Measurements from ENCODE around the gene ASTL. TPM values are rescaled to one million over a fixed set of nuclear protein-coding genes. Genes with fewer than 3 reads are reported as not detected.

ASTL gene
- total and polyA plus RNA-seq, 2 of the 13 experiments (the other 11 are each of a cell fraction or from before 2014, with no cell fraction given), result not detected

- Histone ChIP-seq H3K9me3 (ENCODE audit: low read length) (no peaks in the 10 kb centered on the region), H3K79me2 (ENCODE audit: insufficient read depth, low read length) (no peaks in the 10 kb centered on the region), H3K9ac (ENCODE audit: insufficient read depth, low read depth, low read length) (no peak overlapping the region), H3K36me3 (replicated peaks in 1 of 2; ENCODE audit: control insufficient read depth in 1 of 2, insufficient read depth in 2 of 2, low read length in 2 of 2) (no peaks in the 10 kb centered on the region), H3K4me1 (ENCODE audit: insufficient read depth, low read length) (0 out of 2 replicates have a peak, but pooled peaks cover 5% of the 10 kb centered on the region), H4K20me1 (ENCODE audit: insufficient read depth, low read length) (no peaks in the 10 kb centered on the region), H3K27me3 (ENCODE audit: control insufficient read depth in 1 of 2, insufficient read depth in 2 of 2, low read length in 2 of 2) (peaks cover 26 to 71% of the 10 kb centered on the region in 2 experiments), H3K4me2 (ENCODE audit: low read depth, low read length) (peak overlapping the region; percentile 78), H3K4me3 (replicated peaks in 1 of 3; ENCODE audit: insufficient read depth in 1 of 3, low read depth in 2 of 3, low read length in 3 of 3) (peak overlapping the region; percentile 48 to 76 (median 53); a peak in 5 of 6 replicates), H2AFZ (ENCODE audit: low read length) (no peak overlapping the region), H3K27ac (ENCODE audit: extremely low read length, insufficient read depth, low read length) (no peak overlapping the region)
- POLR2A ChIA-PET, result no interaction called here
- DNase-seq (ENCODE audit: low spot score), result no peak
- no TSS peak for BruUV-seq (replicated peaks)
- in situ Hi-C loops (cut with HindIII; ENCODE audit: extremely low pct_ligation_motif_present, low pct_unique_long_range_greater_than_20kb), result loop anchor here (25.0 kb wide), 2 partner anchors 105 to 280 kb away; no protein-coding TSS in a partner anchor
- ATAC-seq, result peak; percentile 85
- intact Hi-C loops (cut with micrococcal nuclease; ENCODE audit: unreplicated experiment), result loop anchor here (10.0 kb wide), 2 partner anchors 52 to 92 kb away; no protein-coding TSS in a partner anchor
- CTCF ChIA-PET (ENCODE audit: low intra/inter-chr PET ratio, low total read pairs), result interaction anchor here (1.2 to 2.4 kb wide), 4 partner anchors 54 to 124 kb away, joined by 3 to 13 read pairs (median 7); no protein-coding TSS in a partner anchor
- no peak for FAIRE-seq
- 14% methylated on average over 19 of the region's 62 CpGs for WGBS (ENCODE audit: low lambda C conversion rate)
- TF ChIP-seq AKAP8 (CRISPR knock-in tag; IDR thresholded peaks at IDR 0.05) (no peak), KMT2B (CRISPR knock-in tag; IDR thresholded peaks at IDR 0.05) (no peak), ARNTL (CRISPR knock-in tag; IDR thresholded peaks at IDR 0.05) (no peak), HMGXB4 (CRISPR knock-in tag; IDR thresholded peaks at IDR 0.05; ENCODE audit: borderline replicate concordance in 1 of 2, low read depth in 1 of 2) (0 out of 4 replicates have a peak, but pooled peaks of 1 of the 2 experiments have one; percentile 16), ZBTB20 (CRISPR knock-in tag; IDR thresholded peaks at IDR 0.05; ENCODE audit: borderline replicate concordance, low read depth) (no peak), ZNF761 (CRISPR knock-in tag; conservative IDR thresholded peaks at IDR 0.05) (0 out of 2 replicates have a peak, but pooled peaks have one; percentile 44), SKI (IDR thresholded peaks at IDR 0.05; ENCODE audit: partially characterized antibody) (peak; percentile 11), ZSCAN25 (CRISPR knock-in tag; IDR thresholded peaks at IDR 0.05) (peak; percentile 73; the same call in 1 of the 2 replicates), MAX (IDR thresholded peaks at IDR 0.05) (peak; percentile 47), HOXA9 (CRISPR knock-in tag; IDR thresholded peaks at IDR 0.05; ENCODE audit: borderline replicate concordance) (no peak)
- TF ChIP-seq, protein P1, sequence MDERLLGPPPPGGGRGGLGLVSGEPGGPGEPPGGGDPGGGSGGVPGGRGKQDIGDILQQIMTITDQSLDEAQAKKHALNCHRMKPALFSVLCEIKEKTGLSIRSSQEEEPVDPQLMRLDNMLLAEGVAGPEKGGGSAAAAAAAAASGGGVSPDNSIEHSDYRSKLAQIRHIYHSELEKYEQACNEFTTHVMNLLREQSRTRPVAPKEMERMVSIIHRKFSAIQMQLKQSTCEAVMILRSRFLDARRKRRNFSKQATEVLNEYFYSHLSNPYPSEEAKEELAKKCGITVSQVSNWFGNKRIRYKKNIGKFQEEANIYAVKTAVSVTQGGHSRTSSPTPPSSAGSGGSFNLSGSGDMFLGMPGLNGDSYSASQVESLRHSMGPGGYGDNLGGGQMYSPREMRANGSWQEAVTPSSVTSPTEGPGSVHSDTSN (CRISPR knock-in tag; IDR thresholded peaks at IDR 0.05), result no peak
- TF ChIP-seq, protein P2, sequence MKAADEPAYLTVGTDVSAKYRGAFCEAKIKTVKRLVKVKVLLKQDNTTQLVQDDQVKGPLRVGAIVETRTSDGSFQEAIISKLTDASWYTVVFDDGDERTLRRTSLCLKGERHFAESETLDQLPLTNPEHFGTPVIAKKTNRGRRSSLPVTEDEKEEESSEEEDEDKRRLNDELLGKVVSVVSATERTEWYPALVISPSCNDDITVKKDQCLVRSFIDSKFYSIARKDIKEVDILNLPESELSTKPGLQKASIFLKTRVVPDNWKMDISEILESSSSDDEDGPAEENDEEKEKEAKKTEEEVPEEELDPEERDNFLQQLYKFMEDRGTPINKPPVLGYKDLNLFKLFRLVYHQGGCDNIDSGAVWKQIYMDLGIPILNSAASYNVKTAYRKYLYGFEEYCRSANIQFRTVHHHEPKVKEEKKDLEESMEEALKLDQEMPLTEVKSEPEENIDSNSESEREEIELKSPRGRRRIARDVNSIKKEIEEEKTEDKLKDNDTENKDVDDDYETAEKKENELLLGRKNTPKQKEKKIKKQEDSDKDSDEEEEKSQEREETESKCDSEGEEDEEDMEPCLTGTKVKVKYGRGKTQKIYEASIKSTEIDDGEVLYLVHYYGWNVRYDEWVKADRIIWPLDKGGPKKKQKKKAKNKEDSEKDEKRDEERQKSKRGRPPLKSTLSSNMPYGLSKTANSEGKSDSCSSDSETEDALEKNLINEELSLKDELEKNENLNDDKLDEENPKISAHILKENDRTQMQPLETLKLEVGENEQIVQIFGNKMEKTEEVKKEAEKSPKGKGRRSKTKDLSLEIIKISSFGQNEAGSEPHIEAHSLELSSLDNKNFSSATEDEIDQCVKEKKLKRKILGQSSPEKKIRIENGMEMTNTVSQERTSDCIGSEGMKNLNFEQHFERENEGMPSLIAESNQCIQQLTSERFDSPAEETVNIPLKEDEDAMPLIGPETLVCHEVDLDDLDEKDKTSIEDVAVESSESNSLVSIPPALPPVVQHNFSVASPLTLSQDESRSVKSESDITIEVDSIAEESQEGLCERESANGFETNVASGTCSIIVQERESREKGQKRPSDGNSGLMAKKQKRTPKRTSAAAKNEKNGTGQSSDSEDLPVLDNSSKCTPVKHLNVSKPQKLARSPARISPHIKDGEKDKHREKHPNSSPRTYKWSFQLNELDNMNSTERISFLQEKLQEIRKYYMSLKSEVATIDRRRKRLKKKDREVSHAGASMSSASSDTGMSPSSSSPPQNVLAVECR (CRISPR knock-in tag; IDR thresholded peaks at IDR 0.05; ENCODE audit: borderline replicate concordance), result peak; percentile 28; the same call in 1 of the 2 replicates
- TF ChIP-seq, protein P3, sequence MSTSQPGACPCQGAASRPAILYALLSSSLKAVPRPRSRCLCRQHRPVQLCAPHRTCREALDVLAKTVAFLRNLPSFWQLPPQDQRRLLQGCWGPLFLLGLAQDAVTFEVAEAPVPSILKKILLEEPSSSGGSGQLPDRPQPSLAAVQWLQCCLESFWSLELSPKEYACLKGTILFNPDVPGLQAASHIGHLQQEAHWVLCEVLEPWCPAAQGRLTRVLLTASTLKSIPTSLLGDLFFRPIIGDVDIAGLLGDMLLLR (CRISPR knock-in tag; IDR thresholded peaks at IDR 0.05), result 0 out of 2 replicates have a peak, but pooled peaks have one; percentile 7
- TF ChIP-seq, protein P4, sequence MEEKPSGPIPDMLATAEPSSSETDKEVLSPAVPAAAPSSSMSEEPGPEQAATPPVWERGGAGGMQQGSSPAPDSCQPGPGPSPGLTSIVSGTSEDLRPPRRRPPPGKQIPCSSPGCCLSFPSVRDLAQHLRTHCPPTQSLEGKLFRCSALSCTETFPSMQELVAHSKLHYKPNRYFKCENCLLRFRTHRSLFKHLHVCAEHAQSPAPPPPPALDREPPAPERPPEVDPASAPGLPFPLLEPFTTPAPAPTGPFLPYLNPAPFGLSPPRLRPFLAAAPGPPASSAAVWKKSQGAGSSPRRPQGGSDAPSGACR (CRISPR knock-in tag; IDR thresholded peaks at IDR 0.05), result no peak
Observed at GRCh38 chr2:96116879-96117533, 21.3 kb downstream of the ASTL start.
